Kasumi-1 (cell line): ENCODE results near the gene FERD3L.

Experiments used
- DNase-seq, 2 experiments: peaks; one replicate each; lab custom pipeline; 2025; lab: John Stamatoyannopoulos, UW

The FERD3L gene

DNA sequence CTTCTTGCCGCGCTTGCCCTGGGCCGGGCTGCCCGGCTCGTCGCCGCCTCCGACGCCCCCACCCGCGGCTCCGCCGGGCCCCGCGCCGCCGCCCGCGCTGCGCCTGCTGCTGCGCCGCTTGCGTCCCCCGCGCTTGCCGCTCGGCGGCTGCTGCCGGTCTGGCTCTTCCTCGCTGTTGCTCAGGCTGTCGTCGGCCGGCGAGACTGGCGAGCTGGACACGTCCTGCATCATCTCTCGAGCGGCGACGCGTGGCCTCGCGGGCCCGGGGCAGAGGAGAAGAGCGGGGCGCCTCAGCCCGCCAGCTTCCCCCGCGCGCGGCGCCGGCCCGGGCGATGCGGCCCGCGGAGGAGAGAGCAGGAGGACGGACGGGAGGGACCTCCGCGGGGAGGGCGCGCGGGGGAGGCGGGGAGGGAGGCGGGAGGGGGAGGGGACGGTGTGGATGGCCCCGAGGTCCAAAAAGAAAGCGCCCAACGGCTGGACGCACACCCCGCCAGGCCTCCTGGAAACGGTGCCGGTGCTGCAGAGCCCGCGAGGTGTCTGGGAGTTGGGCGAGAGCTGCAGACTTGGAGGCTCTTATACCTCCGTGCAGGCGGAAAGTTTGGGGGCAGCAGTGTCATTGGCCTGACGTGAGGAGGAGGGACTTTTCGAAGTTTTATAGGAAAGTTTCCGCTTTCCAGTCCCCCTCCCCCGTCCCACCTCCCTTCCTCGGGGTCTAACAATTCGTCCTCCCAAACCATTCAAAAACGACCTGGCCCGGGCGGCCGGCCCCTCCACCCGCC lies 27.9 kb downstream of the FERD3L start, which contains the start of gene TWIST1:
TWIST1 (minus strand) TSS at position 546 of the 779 bp plus-strand sequence; CDS start at position 231, 315 bp downstream.
- DNase-seq, result no peak

DNA sequence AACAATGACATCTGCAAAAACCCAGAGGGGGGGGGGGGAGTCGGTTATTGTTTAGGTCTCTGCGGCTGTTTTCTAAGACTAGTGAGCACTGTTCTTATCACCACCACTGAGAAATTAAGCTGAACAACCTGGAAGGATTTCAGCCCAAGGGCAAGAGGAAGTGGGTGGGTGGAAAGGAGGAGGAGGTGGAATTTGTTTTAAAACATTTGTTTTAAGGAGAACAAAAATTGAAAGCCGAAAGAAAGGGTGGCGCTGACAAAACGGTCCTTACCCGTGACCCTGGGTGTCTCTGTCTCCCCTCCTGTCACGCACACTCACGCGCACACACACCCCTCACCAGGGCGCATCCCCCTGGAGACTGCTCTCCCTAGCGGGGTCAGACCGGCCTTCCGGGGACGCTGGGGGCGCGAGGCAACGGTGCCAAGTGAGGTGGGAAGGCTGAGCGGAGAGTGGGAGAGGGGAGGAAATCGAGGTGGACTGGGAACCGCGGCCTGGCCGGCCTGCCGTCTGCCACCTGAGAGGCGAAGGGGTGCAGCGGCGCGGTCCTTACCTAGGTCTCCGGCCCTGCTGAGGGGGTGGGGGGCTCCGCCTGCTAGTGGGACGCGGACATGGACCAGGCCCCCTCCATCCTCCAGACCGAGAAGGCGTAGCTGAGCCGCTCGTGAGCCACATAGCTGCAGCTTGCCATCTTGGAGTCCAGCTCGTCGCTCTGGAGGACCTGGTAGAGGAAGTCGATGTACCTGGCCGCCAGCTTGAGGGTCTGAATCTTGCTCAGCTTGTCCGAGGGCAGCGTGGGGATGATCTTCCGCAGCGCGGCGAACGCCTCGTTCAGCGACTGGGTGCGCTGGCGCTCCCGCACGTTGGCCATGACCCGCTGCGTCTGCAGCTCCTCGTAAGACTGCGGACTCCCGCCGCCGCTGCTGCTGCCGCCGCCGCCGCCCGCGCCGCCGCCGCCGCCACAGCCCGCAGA lies 28.8 kb downstream of the FERD3L start:
- DNase-seq, result no peak

DNA sequence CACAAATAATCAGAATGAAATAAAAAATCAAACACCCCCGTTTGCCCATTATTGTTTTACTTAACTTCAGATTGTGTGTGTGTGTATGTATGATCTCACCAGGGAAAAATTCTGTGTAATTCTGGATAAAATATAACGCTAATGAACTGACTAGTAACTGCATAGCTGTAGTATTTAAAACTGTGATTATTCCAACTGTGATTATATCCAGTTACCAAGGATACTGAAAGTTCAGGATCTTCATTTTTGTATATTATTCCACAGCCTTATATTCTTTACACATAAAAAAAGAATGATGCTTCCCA lies 30.7 kb downstream of the FERD3L start:
- no peak for DNase-seq

DNA sequence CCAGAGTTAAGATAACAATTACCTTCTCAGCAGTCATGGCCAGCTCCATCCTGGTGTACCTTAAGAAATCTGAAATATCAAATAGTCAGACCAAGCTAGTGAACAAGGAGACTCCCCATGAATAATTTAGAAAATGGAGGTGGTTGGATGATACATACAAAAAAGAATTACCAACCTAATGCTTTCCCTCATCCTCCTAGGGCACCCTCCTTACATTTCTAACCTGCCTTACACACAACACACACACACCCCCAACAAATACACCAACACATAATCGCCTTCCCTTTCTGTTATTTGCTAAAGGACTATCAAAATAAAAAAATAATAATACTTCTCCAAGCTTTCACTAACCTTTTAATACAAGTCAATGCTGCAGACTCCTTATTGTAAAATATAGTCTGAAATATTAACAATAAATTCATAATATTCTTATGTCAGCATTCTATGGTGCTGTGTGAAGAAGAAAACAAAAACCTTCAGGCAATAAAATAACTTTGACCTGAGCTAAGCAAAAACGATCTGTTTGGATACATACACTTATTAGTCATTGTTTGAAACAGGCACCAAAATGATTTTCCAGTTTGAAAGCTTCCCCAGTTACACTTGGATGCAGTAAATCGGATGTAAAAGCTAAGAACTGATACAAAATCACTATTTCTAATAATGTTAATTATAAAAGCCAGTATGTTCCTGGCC lies 31.2 kb downstream of the FERD3L start:
- no peak for DNase-seq

DNA sequence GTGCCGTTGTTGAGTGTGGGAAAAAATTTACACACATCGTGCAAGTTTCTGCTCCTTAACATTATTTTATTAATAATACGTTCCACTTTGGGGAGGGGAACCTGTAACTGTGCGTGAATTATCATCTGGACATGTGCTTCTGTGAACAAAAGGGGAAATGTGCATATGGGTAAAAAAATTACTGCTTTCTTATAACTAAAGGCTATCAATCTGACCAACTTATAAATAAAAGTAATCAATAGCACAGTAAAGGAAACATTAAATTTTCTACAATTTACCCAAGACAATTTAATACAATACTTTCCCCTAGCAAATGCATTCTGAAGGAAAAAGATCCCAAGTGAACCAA lies 32.2 kb downstream of the FERD3L start:
- no peak for DNase-seq

DNA sequence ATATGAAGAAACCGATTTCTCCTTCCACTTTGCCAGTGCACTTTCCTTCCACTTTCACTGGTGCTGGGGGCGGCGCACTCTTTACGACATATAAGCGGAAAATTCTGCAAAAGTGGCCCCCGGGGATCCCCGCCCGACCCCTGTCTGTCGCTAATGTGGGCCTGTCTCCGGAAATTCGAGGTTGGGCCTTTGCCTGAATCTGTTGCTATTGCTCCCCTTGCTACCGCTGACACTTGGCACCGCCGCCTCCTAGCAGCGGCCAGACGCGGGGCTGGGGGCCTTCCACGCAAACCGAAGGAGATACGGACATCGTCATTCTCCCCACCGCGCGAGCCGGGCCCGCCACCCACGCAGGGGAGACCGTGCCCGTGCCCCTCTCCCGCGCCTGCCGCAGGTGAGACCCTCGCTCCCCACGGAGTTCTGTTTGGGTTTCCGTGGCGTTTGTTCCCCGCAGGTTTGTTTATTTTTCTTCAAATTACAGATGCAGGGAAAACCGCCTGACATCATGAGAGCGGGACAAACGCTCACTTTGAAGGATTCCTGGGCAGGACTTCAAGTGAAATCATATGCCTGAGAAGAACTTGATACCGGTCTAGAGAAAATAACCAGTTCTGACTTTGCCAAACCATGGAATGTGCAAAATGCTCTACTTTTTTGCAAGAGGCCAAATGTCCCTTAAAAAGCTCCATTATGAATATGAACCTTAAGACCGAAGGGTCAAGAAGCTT lies 32.8 kb downstream of the FERD3L start:
- no peak for DNase-seq

DNA sequence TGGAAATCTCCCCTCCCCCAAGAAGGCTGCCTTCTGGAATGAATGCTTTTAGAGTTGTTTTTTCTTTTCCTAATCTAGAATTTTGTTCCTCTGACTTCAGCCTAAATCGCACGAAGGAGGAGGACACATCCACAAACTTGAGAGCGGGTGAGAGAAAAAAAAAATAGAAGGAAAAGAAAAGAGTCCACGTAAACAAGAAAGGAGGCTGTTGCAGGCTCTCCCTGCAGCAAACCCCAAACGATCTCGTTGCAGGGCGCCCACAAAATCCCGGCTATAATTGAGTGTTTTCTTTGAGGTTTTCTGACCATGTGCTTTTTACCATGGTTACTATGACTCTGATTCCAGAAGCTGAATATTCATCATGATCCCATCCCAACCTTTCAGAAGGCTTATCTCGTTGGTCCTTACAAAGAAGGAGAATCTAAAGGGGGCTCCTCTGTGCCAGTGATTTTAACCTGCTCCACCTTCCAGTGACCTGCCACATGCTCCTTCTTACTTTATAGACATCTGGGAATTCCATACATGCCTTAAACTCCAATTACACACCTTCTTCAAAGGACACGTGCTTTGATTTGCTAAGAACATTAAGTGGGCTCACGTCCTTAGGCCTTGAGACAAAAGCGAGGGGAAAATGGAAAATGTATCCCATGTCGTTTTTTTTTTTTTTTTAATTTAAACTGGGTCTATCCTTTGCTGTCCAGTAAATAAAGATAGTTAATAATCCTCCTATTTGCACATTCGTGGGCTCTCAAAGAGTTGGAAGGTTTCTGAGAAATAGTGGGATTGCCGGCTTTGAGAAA lies 33.5 kb downstream of the FERD3L start:
- DNase-seq, result no peak

DNA sequence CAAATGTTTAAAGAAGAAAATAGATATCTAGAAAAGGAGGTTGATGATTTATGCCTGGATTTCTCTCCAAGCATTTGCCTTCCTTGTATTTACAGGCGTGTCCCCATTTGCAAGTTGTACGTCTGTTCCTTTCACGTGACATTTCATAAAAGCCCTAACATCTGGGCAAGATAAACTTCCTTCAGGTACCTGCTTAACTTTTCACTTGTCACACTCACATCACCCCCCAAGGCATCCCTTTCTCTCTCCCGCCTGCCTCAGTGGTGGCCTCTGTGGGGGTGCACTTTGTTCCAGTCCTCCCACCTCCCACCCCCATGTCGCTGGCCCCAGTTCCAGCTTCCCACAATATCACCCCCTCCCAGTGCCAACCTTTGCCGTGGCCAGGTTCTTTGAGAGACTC lies 34.4 kb downstream of the FERD3L start:
- DNase-seq, result no peak

DNA sequence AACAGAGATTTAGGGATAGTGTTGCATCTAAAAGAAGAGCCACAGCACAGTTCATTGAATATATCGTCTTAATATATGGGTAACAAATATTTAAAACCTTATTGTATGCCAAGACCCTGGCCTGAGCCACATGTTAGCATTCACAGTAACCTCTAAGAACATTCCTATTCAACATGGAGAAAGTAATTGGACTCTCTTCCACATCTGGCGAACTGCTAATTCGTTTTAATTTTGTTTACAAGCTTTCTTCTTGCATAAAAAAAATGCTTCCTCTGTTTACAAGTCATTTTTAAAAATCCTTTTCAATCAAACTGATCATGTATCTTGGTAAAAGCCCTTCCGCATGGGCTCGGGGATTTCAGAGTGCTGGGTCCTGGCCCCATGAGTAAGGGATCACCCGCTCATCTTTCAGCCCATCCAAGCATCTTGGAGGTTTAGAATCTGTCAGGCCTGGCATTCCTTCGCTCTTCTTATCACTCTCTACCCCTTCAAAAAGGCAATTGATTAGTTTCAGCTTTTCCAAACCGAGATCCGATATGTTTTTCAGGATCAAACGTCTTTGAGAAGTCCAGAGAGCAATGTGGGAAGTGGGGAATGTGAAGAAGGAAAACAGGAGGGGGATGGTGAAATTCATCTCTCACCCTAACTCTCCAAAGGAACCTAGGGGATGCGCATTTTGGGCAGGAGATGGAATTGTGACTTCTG lies 35.0 kb downstream of the FERD3L start:
- DNase-seq, result no peak

DNA sequence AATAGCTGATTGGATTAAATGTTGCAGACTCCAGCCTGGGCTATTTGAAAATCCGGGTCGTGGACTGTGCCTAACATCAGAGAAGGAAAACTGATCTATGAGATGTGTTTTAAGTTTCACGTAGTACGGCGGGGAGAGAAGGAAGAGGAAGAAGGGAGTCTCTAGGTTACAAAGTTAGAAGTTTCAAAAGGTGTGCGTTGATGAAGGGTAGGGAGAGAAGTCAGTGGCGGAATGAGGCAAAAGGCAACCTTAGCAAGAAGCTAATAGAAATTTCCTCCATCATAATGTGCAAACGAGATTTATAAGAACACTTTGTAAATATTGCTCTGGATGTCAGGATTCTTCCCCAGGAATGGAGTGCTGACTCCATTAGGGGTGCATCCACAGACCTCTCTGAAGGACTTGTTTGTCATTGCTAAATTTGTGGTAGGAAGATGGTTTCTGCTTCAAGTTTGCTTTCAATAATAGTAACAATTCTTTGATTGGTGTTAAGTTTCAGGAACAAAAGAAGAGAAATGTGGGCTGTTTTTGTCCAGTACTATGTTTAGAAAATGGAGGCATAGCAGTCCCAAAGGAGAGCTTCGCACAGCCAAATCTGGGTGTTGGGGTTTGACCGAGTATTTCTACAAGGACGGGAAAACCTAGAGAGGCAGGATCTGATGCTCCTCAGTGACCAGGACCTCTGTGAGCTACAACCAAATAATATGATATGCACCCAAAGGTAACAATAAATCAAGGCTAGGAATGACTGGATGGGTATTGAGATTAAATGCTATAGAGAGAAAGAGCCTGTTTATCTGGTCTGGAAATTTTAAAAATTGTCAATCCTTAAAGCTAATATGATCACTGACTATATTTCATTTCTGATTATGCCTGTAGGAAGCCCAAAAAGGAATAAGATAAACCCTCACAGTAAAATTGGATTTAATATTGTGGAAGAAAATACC lies 35.9 kb downstream of the FERD3L start:
- no peak for DNase-seq

DNA sequence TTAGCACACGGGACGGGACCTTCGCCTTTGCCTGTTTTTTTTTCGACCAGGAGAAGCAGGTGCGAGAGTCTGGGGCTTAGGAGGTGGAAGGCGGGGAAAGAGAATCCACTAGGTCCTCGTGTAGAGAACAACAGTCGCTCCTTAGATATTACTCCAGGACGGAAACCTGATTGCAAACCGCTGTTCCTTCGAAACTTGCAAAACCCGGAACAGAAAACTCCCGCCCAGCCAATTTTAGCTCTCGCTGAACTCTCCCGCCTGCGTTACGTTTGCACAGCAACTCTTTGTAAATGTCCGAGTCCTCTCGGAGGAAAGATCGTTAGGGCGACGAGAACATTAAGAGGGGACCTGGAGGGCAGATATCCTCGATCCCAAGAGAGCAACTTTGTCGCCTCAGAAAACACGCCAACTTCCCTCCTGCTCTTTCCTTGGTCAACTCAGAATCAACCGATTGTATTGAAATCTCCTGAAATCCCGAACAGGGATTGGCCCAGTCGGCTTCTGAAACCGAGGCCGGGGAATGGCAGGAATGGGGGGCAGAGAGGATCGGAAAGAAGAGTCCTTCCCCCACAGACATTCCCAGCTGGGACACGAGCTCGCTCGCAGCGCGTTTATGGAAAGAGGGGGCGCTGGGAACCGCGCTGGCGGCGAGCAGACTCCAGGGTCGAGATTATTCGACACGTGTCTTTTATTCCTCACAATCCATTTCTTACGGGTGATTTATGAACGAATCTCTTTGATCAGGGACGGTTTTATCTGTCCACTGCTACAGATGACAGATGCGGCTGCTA lies 37.7 kb downstream of the FERD3L start:
- peak; percentile 10 to 34 for DNase-seq

DNA sequence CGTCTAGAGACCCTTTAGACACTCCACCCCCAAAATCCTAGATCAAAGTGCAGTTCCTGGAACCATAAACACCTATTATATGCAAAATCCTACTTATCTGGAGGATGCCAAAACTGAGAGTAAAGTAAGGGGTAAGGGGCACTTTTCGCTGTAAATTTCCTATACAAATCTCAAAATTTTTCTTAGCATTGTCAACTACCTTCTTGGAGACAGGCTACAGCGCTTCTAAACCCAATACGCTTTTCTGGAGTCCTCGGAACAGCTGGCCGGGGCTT lies 38.2 kb downstream of the FERD3L start:
- no peak for DNase-seq

DNA sequence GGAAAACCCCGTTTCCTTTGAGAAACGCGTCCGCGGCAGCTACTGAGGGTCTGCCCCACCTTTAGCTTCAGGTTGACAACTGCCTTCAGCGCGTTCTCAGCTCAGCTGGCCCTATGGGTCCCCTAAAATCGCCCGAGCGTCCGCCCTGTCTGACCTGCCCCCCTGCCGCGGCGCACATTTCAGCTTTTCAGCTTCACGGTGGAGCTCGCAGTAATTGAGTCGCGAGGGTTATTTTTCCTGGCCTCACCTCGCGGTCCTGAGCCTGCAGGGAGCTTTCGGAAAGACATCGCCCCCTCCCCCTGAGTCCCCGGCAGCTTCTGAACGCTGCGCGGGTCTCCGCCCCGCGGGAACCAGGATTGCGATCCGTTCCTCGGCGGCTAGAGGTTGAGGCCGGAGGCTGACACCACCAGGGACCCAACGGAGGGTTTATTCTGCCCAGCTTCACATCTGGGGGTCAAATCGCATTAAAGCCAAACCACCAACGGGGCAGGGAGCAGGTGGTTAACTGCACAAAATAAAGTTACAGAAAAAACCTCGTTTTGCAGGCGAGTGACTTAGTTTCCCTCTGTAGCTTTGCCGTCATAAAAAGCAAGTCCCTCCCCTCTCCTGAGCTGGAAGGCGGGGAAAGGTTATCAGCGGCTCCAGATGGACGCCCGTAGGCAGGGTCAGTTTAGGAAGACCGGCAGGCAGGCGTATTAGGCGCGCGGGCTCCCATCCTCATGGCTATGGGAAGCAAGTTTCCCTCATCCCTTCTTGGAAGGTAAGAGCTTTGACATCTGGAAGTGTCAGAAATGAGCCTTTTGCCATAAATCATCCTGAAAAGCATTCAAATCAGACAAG lies 38.8 kb downstream of the FERD3L start:
- DNase-seq, result no peak

DNA sequence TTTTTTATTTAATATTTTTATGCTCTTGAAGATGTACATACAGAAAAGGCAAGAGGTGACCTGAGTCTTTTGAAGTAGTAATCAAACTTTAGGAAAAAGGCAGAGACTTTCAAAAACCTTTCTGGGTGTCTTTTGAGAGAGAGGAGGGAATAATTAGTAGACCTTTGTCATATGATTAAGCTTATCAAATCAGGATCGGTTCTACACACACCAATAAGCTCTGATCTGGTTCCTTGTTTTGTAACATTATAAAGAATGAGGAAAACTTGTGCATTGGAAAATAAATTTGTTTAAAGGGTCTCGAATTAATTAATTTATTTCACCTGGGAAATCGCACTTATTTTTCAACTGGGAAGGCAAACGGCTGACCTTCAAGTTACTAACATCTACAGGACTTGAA lies 39.7 kb downstream of the FERD3L start:
- DNase-seq, result no peak

DNA sequence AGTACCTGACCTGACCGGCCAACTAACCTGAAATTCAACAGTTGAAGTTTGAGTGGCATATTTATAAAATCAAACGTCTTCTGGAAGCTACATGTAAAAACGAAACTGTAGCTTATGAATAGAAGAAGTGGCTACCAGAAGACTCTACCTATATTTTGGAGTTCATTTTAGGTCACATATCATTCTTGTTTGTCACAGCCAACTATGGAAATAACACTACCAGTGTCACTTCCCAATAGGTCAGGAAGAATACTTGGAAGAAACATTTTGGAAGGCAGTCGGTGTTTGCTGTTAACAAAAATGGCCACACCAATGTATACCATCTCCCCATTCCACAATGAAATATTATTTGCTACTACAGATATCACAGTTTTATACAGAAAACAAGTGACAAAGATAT lies 40.4 kb downstream of the FERD3L start:
- no peak for DNase-seq

DNA sequence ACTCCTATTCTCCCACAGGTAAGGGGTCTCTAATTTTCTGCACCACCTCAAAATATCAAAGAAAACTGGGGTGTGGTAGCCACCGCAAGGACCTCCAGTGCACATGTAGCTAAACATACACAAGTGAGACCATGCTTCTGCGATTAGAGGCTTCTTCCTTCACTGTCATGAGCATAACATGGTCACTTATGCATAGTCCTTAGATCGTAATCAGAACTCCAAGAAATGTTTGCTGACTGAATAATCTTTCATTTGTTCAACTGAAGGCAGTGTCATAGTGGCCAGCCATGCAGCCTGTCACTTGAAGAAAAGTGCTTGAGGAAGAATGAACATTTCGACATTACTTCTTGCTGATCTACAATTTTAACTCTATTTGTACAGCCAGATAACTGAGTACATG lies 42.3 kb downstream of the FERD3L start:
- no peak for DNase-seq

DNA sequence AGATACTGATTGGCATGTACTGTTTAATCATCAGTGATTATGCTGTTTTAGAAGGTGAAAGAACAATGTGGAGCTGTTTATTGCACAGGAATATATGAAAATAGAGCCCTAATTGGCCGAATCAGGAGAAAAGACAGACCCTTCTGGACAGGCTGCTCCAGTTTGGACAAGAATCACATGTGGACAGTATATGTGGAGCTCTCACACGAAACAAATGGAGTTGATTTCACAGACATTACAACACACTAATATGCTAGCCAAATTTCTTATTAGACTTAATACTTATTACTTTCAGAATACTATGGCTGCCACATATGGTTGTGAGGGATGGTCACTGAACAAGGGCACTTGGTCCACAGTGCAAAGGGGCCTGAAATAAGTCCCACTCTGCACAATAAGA lies 43.3 kb downstream of the FERD3L start:
- no peak for DNase-seq

DNA sequence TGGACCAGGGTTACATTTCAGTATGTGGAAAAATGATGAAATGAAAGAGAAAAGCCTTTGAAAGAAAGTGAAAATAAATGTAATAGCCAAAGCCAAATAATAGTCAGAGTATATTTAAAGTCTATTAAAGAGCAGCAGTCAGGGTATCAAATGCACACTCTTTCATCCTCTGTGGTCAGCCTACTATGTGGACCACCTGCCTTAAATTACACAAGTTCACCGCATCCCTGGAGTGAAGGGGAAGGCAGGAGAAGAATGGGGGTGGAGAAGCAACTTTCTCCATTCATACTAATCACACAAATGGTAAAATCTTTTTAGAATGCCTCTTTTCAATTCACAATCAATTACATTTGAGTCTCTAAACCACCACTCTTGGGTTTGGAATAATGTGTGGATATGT lies 43.7 kb downstream of the FERD3L start:
- no peak for DNase-seq
